GM12878 (cell line): ENCODE data around the gene NT5DC3. TPM values are rescaled to one million over a fixed set of nuclear protein-coding genes. Genes with fewer than 3 reads are reported as not detected.
A peak's percentile ranks its signal among the peaks of the same experiment; 100 is the strongest.

Experiments used
- ASH2L ChIP-seq: fragments of 300-600, 200-600 bp; sonication (generic); IDR thresholded peaks from 2 replicates; pipeline ENCODE4 v1.6.1; 2017; ENCODE audit warnings: low read depth, mild to moderate bottlenecking, borderline replicate concordance
- ATF7 ChIP-seq: fragments of 450-650 bp; IDR thresholded peaks from 2 replicates; pipeline ENCODE4 v1.6.1; 2016; ENCODE audit warnings: low read depth, mild to moderate bottlenecking
- BMI1 ChIP-seq: fragments of 450-650 bp; IDR thresholded peaks from 2 replicates; pipeline ENCODE4 v1.6.1; 2016; ENCODE audit warnings: mild to moderate bottlenecking, moderate library complexity, borderline replicate concordance
- CBX5 ChIP-seq: sonication (generic); IDR thresholded peaks from 2 replicates; pipeline ENCODE4 v1.6.1; 2016; ENCODE audit warnings: low read depth, moderate library complexity, mild to moderate bottlenecking, inconsistent platforms
- EED ChIP-seq: sonication (generic); IDR thresholded peaks from 2 replicates; pipeline ENCODE4 v1.6.1; 2016; ENCODE audit warnings: antibody characterized with exemption, low read depth
- EGR1 ChIP-seq, 2 experiments: IDR thresholded peaks; 1 replicate in 1 of 2; 2 replicates in 1 of 2; pipeline ENCODE4 v1.6.1; 2011 to 2012; ENCODE audit warnings: low read depth in 2 of 2, low read length in 2 of 2, borderline replicate concordance in 1 of 2, mild to moderate bottlenecking in 1 of 2, moderate library complexity in 1 of 2
- IKZF2 ChIP-seq, 2 experiments: fragments of 450-650 bp; IDR thresholded peaks; 2 replicates each; pipeline ENCODE4 v1.6.1; 2017; ENCODE audit warnings: mild to moderate bottlenecking in 2 of 2, moderate library complexity in 2 of 2
- JUNB ChIP-seq: IDR thresholded peaks from 2 replicates; pipeline ENCODE4 v1.6.1; 2016; ENCODE audit warnings: antibody characterized with exemption, mild to moderate bottlenecking
- MTA2 ChIP-seq: fragments of 450-650 bp; IDR thresholded peaks from 2 replicates; pipeline ENCODE4 v1.6.1; 2016; ENCODE audit warnings: low read depth, mild to moderate bottlenecking, moderate library complexity
- NBN ChIP-seq: fragments of 450-650 bp; IDR thresholded peaks from 2 replicates; pipeline ENCODE4 v1.6.1; 2016
- NFXL1 ChIP-seq: fragments of 450-650 bp; IDR thresholded peaks from 2 replicates; pipeline ENCODE4 v1.6.1; 2017; ENCODE audit warnings: antibody characterized with exemption, mild to moderate bottlenecking, borderline replicate concordance
- NR2C1 ChIP-seq: fragments of 450-650 bp; IDR thresholded peaks from 2 replicates; pipeline ENCODE4 v1.6.1; 2017; ENCODE audit warnings: antibody characterized with exemption, mild to moderate bottlenecking, moderate library complexity
- PAX5 ChIP-seq: IDR thresholded peaks from 2 replicates; pipeline ENCODE4 v1.6.1; 2011; ENCODE audit warnings: low read depth, low read length, borderline replicate concordance
- RAD21 ChIP-seq: IDR thresholded peaks from 2 replicates; pipeline ENCODE4 v1.6.1; 2011; ENCODE audit warnings: mild to moderate bottlenecking, low read depth, low read length, moderate library complexity; ENCODE audit not compliant: insufficient read depth
- RFX5 ChIP-seq: IDR thresholded peaks from 2 replicates; pipeline ENCODE4 v1.6.1; 2011; ENCODE audit warnings: low read depth, low read length, improper control_type of control experiment
- SMARCA5 ChIP-seq: fragments of 450-650 bp; IDR thresholded peaks from 2 replicates; pipeline ENCODE4 v1.6.1; 2017; ENCODE audit warnings: mild to moderate bottlenecking
- TBL1XR1 ChIP-seq: IDR thresholded peaks from 2 replicates; pipeline ENCODE4 v1.6.1; 2012; ENCODE audit warnings: low read depth, low read length, improper control_type of control experiment
- TCF7 ChIP-seq: IDR thresholded peaks from 2 replicates; pipeline ENCODE4 v1.6.1; 2014; ENCODE audit warnings: antibody characterized with exemption, borderline replicate concordance
- YY1 ChIP-seq: IDR thresholded peaks from 2 replicates; pipeline ENCODE4 v1.6.1; 2011; ENCODE audit warnings: low read depth, mild to moderate bottlenecking, low read length
- ZNF274 ChIP-seq: IDR thresholded peaks from one replicate; pipeline ENCODE4 v1.8.0; 2011; ENCODE audit not compliant: insufficient read length, insufficient read depth
- ZZZ3 ChIP-seq: IDR thresholded peaks from 2 replicates; pipeline ENCODE4 v1.6.1; 2011; ENCODE audit warnings: low read depth; ENCODE audit not compliant: control insufficient read depth, insufficient read length
- polyA plus RNA-seq, 11 experiments: library from polyadenylated mRNA; depleted of rRNA in 4 of 11; unstranded in 6 of 11; stranded (reverse) in 5 of 11; fragments of >200 nt; fragmentation: Nextera tagmentation in 4 of 11; fragmentation: Illumina TruSeq in 1 of 11; extraction: Ambion mirVana in 4 of 11; extraction: Trizol in 1 of 11; gene quantifications; 1 replicate in 1 of 11; 2 replicates in 10 of 11; pipeline versions ENCODE4 v1.2.1 to v1.2.3, GENCODE V29; 2011 to 2016; ENCODE audit warnings: inconsistent platforms in 2 of 11, missing spikeins in 2 of 11, low read depth in 1 of 11
- total RNA-seq, 4 experiments: library from RNA; depleted of rRNA in 3 of 4; stranded (reverse); fragments of >200 nt in 3 of 4; fragmentation: Illumina TruSeq in 1 of 4; extraction: Trizol in 1 of 4; gene quantifications; 2 replicates each; pipeline versions ENCODE4 v1.2.1 to v1.2.3, GENCODE V29; 2013 to 2021
- TF ChIP-seq, protein P1 (sequence below): fragments of 150-350 bp; IDR thresholded peaks from 2 replicates; pipeline ENCODE4 v1.6.1; 2014; ENCODE audit warnings: mild to moderate bottlenecking, low read depth, low read length
- TF ChIP-seq, protein P2 (sequence below): fragments of 450-650 bp; IDR thresholded peaks from 2 replicates; pipeline ENCODE4 v1.6.1; 2017; ENCODE audit warnings: mild to moderate bottlenecking, moderate library complexity
- TF ChIP-seq, protein P3 (sequence below): IDR thresholded peaks from 2 replicates; pipeline ENCODE4 v1.6.1; 2011; ENCODE audit warnings: borderline replicate concordance, low read depth, mild to moderate bottlenecking, moderate library complexity, low read length; ENCODE audit not compliant: insufficient read depth, poor library complexity, severe bottlenecking

NT5DC3 gene
- total and polyA plus RNA-seq, 10 of the 15 experiments (the other 5 are each of a cell fraction or from before 2014, with no cell fraction given), result 2.0 to 12.4 (median 5.9) TPM

DNA sequence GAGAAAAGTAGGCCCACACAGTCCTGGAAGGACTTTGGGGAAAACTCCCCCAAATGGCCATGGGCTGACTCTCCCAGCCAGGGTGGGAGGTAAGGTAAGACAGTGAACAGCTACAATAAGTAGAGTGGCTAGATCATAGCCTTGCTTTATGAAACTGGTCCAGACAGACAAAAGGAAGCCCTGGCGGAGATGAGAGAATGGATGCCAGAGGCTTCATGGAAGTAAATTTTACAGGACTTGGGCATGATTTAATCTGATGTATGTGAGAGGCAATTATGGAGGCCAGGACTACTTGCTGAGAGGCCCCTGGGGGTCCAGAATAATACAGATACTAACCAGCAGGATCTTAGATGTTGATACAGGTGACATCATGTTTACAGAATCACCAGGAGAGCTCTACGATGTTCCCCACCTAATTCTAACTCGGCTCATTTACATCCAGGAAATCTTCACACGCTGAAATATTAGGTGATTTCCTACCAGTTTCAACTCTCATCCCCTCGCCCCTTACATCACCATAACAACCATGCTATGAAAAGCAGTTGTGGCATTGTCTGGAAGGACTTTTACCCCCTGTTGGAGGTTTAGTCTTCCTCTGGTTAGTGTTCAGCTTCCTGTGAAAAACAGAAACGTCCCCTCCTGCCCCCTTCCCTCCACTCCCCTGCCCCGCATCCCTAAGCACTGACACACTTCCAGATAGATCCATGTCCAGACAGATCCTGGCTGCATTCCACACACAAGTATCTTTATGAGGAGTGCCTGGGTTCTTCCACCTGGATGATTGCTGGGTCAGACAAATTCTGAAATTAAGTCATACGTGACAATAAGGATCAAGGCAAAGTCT, 39.5 kb upstream of the NT5DC3 start (continued):
- TF ChIP-seq IKZF2 (IDR thresholded peaks at IDR 0.05), result peak; percentile 70 to 76
- no peak for TF ChIP-seq JUNB
- peak; percentile 46 for TF ChIP-seq NBN
- 0 out of 2 replicates have a peak, but pooled peaks have one; percentile 15 for TF ChIP-seq TBL1XR1
- peak; percentile 17; the same call in 1 of the 2 replicates for TF ChIP-seq EED
- TF ChIP-seq ZZZ3, result no peak
- TF ChIP-seq YY1, result 0 out of 2 replicates have a peak, but pooled peaks have one; percentile 2
- TF ChIP-seq EGR1 (IDR thresholded peaks at IDR 0.05; ENCODE audit: borderline replicate concordance in 1 of 2, low read depth in 2 of 2, low read length in 2 of 2), result no peak
- TF ChIP-seq RAD21, result no peak
- TF ChIP-seq ZNF274, result no peak
- no peak for TF ChIP-seq PAX5
- TF ChIP-seq, protein P1, sequence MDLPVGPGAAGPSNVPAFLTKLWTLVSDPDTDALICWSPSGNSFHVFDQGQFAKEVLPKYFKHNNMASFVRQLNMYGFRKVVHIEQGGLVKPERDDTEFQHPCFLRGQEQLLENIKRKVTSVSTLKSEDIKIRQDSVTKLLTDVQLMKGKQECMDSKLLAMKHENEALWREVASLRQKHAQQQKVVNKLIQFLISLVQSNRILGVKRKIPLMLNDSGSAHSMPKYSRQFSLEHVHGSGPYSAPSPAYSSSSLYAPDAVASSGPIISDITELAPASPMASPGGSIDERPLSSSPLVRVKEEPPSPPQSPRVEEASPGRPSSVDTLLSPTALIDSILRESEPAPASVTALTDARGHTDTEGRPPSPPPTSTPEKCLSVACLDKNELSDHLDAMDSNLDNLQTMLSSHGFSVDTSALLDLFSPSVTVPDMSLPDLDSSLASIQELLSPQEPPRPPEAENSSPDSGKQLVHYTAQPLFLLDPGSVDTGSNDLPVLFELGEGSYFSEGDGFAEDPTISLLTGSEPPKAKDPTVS, result no peak
- TF ChIP-seq CBX5, result no peak
- TF ChIP-seq NR2C1, result 0 out of 2 replicates have a peak, but pooled peaks have one; percentile 4
- peak; percentile 94 for TF ChIP-seq ATF7
- TF ChIP-seq ASH2L, result 0 out of 2 replicates have a peak, but pooled peaks have one; percentile 15
- peak; percentile 65 for TF ChIP-seq SMARCA5
- TF ChIP-seq, protein P2, sequence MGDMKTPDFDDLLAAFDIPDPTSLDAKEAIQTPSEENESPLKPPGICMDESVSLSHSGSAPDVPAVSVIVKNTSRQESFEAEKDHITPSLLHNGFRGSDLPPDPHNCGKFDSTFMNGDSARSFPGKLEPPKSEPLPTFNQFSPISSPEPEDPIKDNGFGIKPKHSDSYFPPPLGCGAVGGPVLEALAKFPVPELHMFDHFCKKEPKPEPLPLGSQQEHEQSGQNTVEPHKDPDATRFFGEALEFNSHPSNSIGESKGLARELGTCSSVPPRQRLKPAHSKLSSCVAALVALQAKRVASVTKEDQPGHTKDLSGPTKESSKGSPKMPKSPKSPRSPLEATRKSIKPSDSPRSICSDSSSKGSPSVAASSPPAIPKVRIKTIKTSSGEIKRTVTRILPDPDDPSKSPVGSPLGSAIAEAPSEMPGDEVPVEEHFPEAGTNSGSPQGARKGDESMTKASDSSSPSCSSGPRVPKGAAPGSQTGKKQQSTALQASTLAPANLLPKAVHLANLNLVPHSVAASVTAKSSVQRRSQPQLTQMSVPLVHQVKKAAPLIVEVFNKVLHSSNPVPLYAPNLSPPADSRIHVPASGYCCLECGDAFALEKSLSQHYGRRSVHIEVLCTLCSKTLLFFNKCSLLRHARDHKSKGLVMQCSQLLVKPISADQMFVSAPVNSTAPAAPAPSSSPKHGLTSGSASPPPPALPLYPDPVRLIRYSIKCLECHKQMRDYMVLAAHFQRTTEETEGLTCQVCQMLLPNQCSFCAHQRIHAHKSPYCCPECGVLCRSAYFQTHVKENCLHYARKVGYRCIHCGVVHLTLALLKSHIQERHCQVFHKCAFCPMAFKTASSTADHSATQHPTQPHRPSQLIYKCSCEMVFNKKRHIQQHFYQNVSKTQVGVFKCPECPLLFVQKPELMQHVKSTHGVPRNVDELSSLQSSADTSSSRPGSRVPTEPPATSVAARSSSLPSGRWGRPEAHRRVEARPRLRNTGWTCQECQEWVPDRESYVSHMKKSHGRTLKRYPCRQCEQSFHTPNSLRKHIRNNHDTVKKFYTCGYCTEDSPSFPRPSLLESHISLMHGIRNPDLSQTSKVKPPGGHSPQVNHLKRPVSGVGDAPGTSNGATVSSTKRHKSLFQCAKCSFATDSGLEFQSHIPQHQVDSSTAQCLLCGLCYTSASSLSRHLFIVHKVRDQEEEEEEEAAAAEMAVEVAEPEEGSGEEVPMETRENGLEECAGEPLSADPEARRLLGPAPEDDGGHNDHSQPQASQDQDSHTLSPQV, result 0 out of 2 replicates have a peak, but pooled peaks have one; percentile 36
- TF ChIP-seq NFXL1, result no peak
- TF ChIP-seq, protein P3, sequence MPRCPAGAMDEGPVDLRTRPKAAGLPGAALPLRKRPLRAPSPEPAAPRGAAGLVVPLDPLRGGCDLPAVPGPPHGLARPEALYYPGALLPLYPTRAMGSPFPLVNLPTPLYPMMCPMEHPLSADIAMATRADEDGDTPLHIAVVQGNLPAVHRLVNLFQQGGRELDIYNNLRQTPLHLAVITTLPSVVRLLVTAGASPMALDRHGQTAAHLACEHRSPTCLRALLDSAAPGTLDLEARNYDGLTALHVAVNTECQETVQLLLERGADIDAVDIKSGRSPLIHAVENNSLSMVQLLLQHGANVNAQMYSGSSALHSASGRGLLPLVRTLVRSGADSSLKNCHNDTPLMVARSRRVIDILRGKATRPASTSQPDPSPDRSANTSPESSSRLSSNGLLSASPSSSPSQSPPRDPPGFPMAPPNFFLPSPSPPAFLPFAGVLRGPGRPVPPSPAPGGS, result peak; percentile 13
- TF ChIP-seq MTA2, result 0 out of 2 replicates have a peak, but pooled peaks have one; percentile 13
- no peak for TF ChIP-seq TCF7
- peak; percentile 91 for TF ChIP-seq BMI1
- no peak for TF ChIP-seq RFX5
